22Rv1 (cell line): ENCODE data around the gene FH.

Experiments used
- H3K27ac ChIP-seq: fragments of 450-650 bp; 2 replicates; pipeline ENCODE4 v1.5.1; 2017
- CTCF ChIP-seq: fragments of 450-650 bp; IDR thresholded peaks from 2 replicates; pipeline ENCODE4 v1.5.1; 2017; ENCODE audit warnings: mild to moderate bottlenecking
- ZFX ChIP-seq: fragments of 450-650 bp; IDR thresholded peaks from 2 replicates; pipeline ENCODE4 v1.6.1; 2017; ENCODE audit warnings: antibody characterized with exemption, borderline replicate concordance

FH gene

GRCh38 chr1:241488739-241489138 lies 30.8 kb downstream of the FH start:
- TF ChIP-seq ZFX, result no peak
- TF ChIP-seq CTCF, result no peak
- no peak overlapping the region for H3K27ac ChIP-seq

DNA sequence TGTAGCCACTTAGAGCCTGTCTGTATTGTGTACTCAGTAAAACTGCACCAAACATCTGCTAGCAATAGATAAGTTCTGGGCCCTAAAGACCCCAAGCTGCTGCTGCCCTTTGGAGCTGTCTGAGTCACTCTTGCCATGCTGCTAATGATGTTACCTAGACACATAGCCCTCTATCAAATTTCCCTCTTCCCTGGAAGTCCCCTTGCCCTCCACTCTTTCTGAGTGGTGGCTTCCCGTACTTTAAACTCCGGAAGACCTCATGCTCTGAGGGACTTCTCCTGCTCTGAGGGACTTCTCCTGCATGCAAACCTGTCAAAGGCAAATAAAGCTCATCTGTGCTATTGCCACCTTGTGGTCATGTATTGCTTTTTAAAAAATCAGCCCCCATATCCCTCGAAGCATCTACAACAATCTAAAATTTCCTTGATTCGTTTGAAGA lies 34.0 kb downstream of the FH start:
- TF ChIP-seq CTCF (peak; percentile 81), ZFX (no peak)
- no peak overlapping the region for H3K27ac ChIP-seq

GRCh38 chr1:241485145-241485544 lies 34.4 kb downstream of the FH start:
- TF ChIP-seq ZFX (no peak), CTCF (no peak)
- H3K27ac ChIP-seq, result no peak overlapping the region

GRCh38 chr1:241482761-241483250 lies 36.7 kb downstream of the FH start:
- H3K27ac ChIP-seq, result no peak overlapping the region
- TF ChIP-seq ZFX, result no peak
- no peak for TF ChIP-seq CTCF

- TF ChIP-seq ZFX (no peak), CTCF (no peak)
- no peak overlapping the region for H3K27ac ChIP-seq
Observed at GRCh38 chr1:241479294-241479693, 40.3 kb downstream of the FH start.

- no peak overlapping the region for H3K27ac ChIP-seq
- no peak for TF ChIP-seq ZFX
- no peak for TF ChIP-seq CTCF
Observed at GRCh38 chr1:241475671-241476070, 43.9 kb downstream of the FH start.

DNA sequence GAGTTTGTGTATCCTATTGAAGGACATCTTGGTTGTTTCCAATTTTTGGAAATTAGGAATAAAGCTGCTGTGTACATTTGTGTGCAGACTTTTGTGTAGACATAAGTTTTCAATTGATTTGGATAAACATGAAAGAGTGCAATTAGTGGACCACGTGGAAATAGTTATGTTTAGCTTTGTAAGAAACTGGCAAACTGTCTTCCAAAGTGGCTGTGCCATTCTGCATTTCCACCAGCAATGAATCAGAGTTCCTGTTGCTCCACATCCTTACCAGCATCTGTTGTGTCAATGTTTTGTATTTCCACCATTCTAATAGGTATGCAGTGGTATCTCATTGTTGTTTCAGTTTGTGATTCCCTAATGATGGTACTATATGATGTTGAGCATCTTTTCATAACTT lies 46.5 kb downstream of the FH start:
- TF ChIP-seq ZFX (no peak), CTCF (no peak)
- no peak overlapping the region for H3K27ac ChIP-seq
